HG02623 (cell line): ENCODE measurements around the gene TNIK.
A peak's percentile ranks its signal among the peaks of the same experiment; 100 is the strongest.

Source experiments
- ATAC-seq: cut with Tn5 transposase; IDR thresholded peaks from one replicate; pipeline ENCODE4 v1.9.1; 2021; ENCODE audit warnings: moderate library complexity; ENCODE audit not compliant: unreplicated experiment

TNIK gene

GRCh38 chr3:171470714-171471227, 10.6 kb upstream of the TNIK start:
- ATAC-seq, result no peak

- no peak for ATAC-seq
Measured at GRCh38 chr3:171469376-171469775, 9.2 kb upstream of the TNIK start.

GRCh38 chr3:171468296-171468906, 8.2 kb upstream of the TNIK start:
- peak; percentile 66 for ATAC-seq

GRCh38 chr3:171465763-171466162, 5.6 kb upstream of the TNIK start:
- no peak for ATAC-seq

- ATAC-seq, result no peak
Measured at GRCh38 chr3:171464462-171464861, 4.3 kb upstream of the TNIK start.

GRCh38 chr3:171462224-171462623, 2.0 kb upstream of the TNIK start:
- no peak for ATAC-seq

GRCh38 chr3:171461525-171461917, 1.3 kb upstream of the TNIK start:
- ATAC-seq, result no peak

GRCh38 chr3:171460725-171461524, 720 bp upstream of the TNIK start:
- peak; percentile 24 for ATAC-seq

GRCh38 chr3:171459137-171459941, 866 bp downstream of the TNIK start:
- no peak for ATAC-seq

GRCh38 chr3:171458864-171459136, 1.4 kb downstream of the TNIK start:
- ATAC-seq, result no peak

GRCh38 chr3:171458071-171458863, 1.9 kb downstream of the TNIK start:
- no peak for ATAC-seq

- ATAC-seq, result no peak
Measured at GRCh38 chr3:171457607-171458061, 2.6 kb downstream of the TNIK start.

GRCh38 chr3:171456765-171457606, 3.2 kb downstream of the TNIK start:
- ATAC-seq, result no peak

- ATAC-seq, result no peak
Measured at GRCh38 chr3:171455603-171456550, 4.3 kb downstream of the TNIK start.

- ATAC-seq, result no peak
Measured at GRCh38 chr3:171454041-171454440, 6.2 kb downstream of the TNIK start.

- no peak for ATAC-seq
Measured at GRCh38 chr3:171453180-171453886, 6.9 kb downstream of the TNIK start.

- no peak for ATAC-seq
Measured at GRCh38 chr3:171452328-171452727, 7.9 kb downstream of the TNIK start.

GRCh38 chr3:171451915-171452314, 8.3 kb downstream of the TNIK start:
- ATAC-seq, result no peak
